Testis (tissue), 2 donors: ENCODE results near the gene IL20RA.

Experiments used
- CTCF ChIP-seq, 3 experiments: fragments of 450-650 bp in 2 of 3; fragments of 200-600 bp in 1 of 3; sonication (generic) in 1 of 3; IDR thresholded peaks; one replicate each; pipeline ENCODE4 v1.5.1; 2016 to 2019; ENCODE audit warnings: antibody characterized with exemption in 3 of 3, mild to moderate bottlenecking in 2 of 3, moderate library complexity in 1 of 3
- POLR2A ChIP-seq: fragments of 450-650 bp; IDR thresholded peaks from one replicate; pipeline ENCODE4 v1.6.1; 2017; ENCODE audit warnings: antibody characterized with exemption, mild to moderate bottlenecking, moderate library complexity

DNA sequence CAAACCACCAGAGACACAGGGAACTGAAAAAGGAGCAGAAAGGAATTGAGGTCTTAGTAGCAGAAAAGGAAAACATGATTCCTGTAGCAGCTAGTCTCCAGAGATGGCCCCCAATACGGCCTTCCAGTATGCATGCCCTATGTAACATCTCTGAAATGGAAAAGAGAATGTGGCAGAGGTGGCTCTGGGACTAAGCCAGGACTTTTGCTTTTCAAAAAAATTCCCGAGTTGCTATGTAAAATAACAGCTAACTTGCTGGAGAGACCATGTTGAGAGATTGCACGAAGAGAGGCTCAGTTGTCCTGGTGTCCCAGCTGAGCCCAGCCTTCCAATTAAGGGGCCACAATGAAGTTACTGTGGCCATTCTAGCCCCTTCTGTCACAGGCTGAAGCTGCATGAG, 27.7 kb downstream of the IL20RA start:
- TF ChIP-seq CTCF (IDR thresholded peaks at IDR 0.05) (no peak), POLR2A (no peak)
